Vagina (tissue), 2 donors: ENCODE measurements around the gene MGLL. TPM values are rescaled to one million over a fixed set of nuclear protein-coding genes. Genes with fewer than 3 reads are reported as not detected.
"Not testable (repeated sequence)": the region's sequence is repeated elsewhere in the genome, so short reads cannot be mapped to it uniquely, and the experiment has no call there.

Source experiments
- DNase-seq, 2 donors: peaks; one replicate each; pipeline ENCODE4 v3.0.0-alpha.2; 2017; ENCODE audit errors: extremely low spot score in 2 of 2
- H3K27ac ChIP-seq: fragments of 200-600 bp; sonication (generic); one replicate; pipeline ENCODE4 v1.5.1; 2019
- H3K27me3 ChIP-seq: fragments of 200-600 bp; sonication (generic); one replicate; pipeline ENCODE4 v1.5.1; 2019
- H3K36me3 ChIP-seq, 2 donors: fragments of 200-600 bp; sonication (generic); one replicate each; pipeline ENCODE4 v1.5.1; 2017 to 2019
- H3K4me1 ChIP-seq: fragments of 200-600 bp; sonication (generic); one replicate; pipeline ENCODE4 v1.5.1; 2019
- H3K4me3 ChIP-seq, 2 donors: fragments of 200-600 bp; sonication (generic); 1 replicate in 1 of 2; 2 replicates in 1 of 2; pipeline ENCODE4 v1.5.1; 2016 to 2019
- H3K9me3 ChIP-seq: fragments of 200-600 bp; sonication (generic); one replicate; pipeline ENCODE4 v1.5.1; 2019
- POLR2A ChIP-seq, 2 donors: fragments of 450-650 bp; IDR thresholded peaks; one replicate each; pipeline ENCODE4 v1.6.1; 2017; ENCODE audit warnings: antibody characterized with exemption in 2 of 2, mild to moderate bottlenecking in 2 of 2, moderate library complexity in 2 of 2
- POLR2AphosphoS5 ChIP-seq, 2 donors: sonication (generic); formaldehyde crosslinking; IDR thresholded peaks; one replicate each; pipeline ENCODE4 v1.9.0; 2017; ENCODE audit warnings: antibody characterized with exemption in 2 of 2, mild to moderate bottlenecking in 2 of 2, low read depth in 1 of 2; ENCODE audit not compliant: insufficient read depth in 1 of 2
- intact Hi-C: fragments of 100-400 bp; cut with DNase I; formaldehyde crosslinking; loops from one replicate; pipeline ENCODE4 v1.15.1; 2023
- total RNA-seq: library from RNA; depleted of rRNA; stranded (reverse); fragments of >200 nt; gene quantifications from one replicate; pipeline ENCODE4 v1.2.3, GENCODE V29; 2016
- TF ChIP-seq, protein P1 (sequence below), 3 experiments: fragments of 450-650 bp in 2 of 3; fragments of 200-600 bp in 1 of 3; sonication (generic) in 1 of 3; IDR thresholded peaks; one replicate each; pipeline ENCODE4 v1.5.1; 2017 to 2019; ENCODE audit warnings: antibody characterized with exemption in 3 of 3, mild to moderate bottlenecking in 2 of 3, moderate library complexity in 2 of 3

Gene MGLL
- total RNA-seq, 1 donor from 2014 or later, result 35.6 TPM

DNA sequence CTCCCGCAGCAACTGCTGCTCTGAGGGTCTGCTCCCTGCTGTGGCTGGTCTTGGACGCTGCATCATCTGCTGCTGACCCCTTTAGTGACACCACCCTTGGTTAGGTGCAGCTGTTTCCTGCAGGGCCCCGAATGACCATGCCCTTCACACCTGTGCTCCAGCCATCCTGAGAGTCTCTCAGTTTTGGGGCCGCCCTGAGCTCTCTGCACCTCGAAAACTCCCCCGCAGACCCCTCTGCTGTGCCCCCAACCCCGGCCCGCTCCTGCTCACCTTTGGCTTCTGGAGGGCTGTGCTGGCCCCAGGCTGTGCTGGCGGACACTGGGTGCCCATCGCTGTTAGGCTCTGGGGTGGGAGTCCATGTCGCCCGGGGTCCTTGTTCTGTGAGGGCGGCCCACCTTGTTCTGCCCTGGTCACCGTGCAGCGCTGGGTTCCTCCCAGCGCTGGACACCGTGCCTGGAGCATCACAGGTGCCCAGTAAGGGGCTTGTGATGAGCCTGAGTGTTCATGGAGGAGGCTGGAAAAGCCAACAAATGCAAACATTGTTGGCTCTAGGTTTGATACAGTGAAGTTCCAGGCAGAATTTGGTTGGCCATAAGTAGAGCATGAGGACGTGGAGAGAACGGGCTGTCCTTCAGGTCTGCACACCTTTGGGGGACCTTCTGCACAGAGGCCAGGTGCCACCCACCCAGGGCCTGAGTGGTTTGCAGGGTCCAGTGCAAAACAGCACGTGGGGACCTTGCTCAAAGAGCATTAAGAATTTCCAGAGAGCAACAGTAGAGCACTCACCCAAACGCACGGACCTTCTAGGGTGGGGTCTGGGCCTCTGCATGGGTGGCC, 137.2 kb downstream of the MGLL start:
- intact Hi-C loops, result no loop called here
- H3K27ac ChIP-seq, result no peak overlapping the region
- TF ChIP-seq POLR2A (IDR thresholded peaks at IDR 0.05) (no peak), POLR2AphosphoS5 (IDR thresholded peaks at IDR 0.05; ENCODE audit: insufficient read depth in 1 of 2, low read depth in 1 of 2) (no peak)
- TF ChIP-seq, protein P1, sequence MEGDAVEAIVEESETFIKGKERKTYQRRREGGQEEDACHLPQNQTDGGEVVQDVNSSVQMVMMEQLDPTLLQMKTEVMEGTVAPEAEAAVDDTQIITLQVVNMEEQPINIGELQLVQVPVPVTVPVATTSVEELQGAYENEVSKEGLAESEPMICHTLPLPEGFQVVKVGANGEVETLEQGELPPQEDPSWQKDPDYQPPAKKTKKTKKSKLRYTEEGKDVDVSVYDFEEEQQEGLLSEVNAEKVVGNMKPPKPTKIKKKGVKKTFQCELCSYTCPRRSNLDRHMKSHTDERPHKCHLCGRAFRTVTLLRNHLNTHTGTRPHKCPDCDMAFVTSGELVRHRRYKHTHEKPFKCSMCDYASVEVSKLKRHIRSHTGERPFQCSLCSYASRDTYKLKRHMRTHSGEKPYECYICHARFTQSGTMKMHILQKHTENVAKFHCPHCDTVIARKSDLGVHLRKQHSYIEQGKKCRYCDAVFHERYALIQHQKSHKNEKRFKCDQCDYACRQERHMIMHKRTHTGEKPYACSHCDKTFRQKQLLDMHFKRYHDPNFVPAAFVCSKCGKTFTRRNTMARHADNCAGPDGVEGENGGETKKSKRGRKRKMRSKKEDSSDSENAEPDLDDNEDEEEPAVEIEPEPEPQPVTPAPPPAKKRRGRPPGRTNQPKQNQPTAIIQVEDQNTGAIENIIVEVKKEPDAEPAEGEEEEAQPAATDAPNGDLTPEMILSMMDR (IDR thresholded peaks at IDR 0.05), result no peak
- no peak overlapping the region for H3K4me3 ChIP-seq
- H3K27me3 ChIP-seq, result no peaks in the 10 kb centered on the region
- DNase-seq, result no peak
- no peaks in the 10 kb centered on the region for H3K9me3 ChIP-seq
- no peaks in the 10 kb centered on the region for H3K36me3 ChIP-seq
- H3K4me1 ChIP-seq, result peaks cover 4% of the 10 kb centered on the region

DNA sequence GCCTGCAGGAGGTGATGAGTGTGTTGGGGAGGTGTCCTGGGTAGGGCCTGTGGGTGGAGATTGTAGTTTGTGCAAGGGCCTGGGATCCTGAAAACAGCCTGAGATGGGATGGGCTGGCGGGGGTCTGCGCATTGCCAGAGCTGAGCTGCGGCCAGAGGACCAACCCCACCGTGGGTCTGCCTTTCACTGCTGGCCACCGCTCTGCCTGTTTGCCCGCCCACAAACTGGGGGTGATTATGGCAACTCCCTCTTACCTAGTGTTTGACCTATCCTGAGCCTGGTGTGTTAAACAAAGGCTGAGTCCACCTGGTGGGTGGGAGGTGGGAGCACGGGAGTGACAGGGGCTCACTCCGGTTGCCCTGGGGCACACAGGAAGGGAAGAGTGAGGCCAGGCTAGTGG, 139.8 kb downstream of the MGLL start:
- Histone ChIP-seq H3K4me3 (no peak overlapping the region), H3K4me1 (no peaks in the 10 kb centered on the region), H3K27ac (no peak overlapping the region), H3K9me3 (no peaks in the 10 kb centered on the region), H3K27me3 (no peaks in the 10 kb centered on the region), H3K36me3 (peaks cover 0 to 4% of the 10 kb centered on the region in 2 donors)
- DNase-seq, result peak in 1 of 2 donors; percentile 85
- TF ChIP-seq POLR2A (IDR thresholded peaks at IDR 0.05) (no peak), POLR2AphosphoS5 (IDR thresholded peaks at IDR 0.05; ENCODE audit: insufficient read depth in 1 of 2, low read depth in 1 of 2) (no peak)
- TF ChIP-seq, protein P1 (IDR thresholded peaks at IDR 0.05), result no peak
- intact Hi-C loops, result no loop called here

DNA sequence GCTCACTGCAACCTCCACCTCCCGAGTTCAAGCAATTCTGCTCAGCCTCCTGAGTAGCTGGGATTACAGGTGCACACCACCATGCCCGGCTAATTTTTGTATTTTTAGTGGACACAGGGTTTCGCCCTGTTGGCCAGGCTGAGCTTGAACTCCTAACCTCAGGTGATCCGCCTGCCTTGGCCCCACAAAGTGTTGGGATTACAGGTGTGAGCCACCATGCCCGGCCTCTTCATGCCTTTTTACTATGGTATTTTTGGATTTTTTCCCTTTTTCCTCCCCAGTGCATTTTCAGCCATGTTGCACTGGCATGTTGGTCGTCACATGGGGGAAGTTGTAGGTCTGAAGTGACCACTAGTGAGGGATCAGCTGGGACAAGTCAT, 140.2 kb downstream of the MGLL start:
- DNase-seq, H3K4me1 ChIP-seq, H3K27me3 ChIP-seq, H3K27ac ChIP-seq, H3K4me3 ChIP-seq, intact Hi-C loops, H3K36me3 ChIP-seq, H3K9me3 ChIP-seq: not testable (repeated sequence)

DNA sequence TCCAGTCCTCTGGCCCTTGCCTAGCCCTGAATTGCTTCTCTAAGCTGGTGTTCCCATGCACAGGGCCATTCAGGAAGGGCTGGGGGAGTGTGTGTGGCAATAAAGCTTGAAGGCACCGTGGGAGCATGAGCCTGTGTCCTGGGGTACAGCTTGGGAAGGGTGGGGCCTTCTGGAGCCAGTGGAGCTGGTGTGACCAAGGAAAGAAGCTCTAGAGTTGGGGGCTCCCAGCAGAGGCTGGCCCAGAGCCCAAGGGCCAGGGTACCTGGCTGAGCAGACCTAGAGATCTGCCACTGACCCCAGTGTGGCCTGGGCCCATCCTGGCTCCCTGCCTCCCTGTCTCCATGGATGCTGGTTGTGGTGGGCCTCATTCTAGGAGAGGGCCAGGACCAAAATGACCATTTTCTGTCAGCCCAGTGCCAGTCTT, 141.5 kb downstream of the MGLL start:
- H3K4me1 ChIP-seq, result peaks cover 6% of the 10 kb centered on the region
- no peak overlapping the region for H3K4me3 ChIP-seq
- TF ChIP-seq, protein P1 (IDR thresholded peaks at IDR 0.05), result no peak
- H3K27ac ChIP-seq, result no peak overlapping the region
- no peaks in the 10 kb centered on the region for H3K27me3 ChIP-seq
- H3K9me3 ChIP-seq, result no peaks in the 10 kb centered on the region
- DNase-seq, result peak in 1 of 2 donors; percentile 93
- intact Hi-C loops, result no loop called here
- peaks cover 0 to 10% of the 10 kb centered on the region in 2 donors for H3K36me3 ChIP-seq

DNA sequence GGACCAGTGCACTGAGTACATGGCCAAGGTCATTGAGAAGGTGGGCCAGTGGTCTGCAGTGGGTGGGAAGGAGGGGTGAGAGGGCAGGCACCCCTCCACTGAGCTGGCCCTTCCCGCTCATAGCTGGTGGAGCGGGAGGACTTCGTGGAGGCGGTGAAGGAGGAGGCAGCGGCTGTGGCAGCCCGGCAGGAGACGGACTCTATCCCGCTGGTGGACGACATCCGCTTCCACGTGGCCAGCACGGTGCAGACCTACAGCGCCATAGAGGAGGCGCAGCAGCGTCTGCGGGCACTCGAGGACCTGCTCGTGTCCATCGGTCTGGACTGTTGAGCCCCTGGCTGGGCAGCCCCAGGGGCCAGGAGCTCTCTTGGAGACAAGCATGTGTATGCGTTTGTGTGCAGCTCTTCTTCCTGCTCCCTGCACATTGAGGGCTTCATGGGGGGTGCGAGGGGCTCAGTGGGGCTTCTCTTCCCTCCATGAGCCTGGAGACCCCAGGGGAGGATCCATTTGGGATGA, 142.1 kb downstream of the MGLL start:
- Histone ChIP-seq H3K27ac (no peak overlapping the region), H3K27me3 (no peaks in the 10 kb centered on the region), H3K36me3 (peaks cover 0 to 10% of the 10 kb centered on the region in 2 donors), H3K9me3 (no peaks in the 10 kb centered on the region), H3K4me3 (no peak overlapping the region), H3K4me1 (peaks cover 12% of the 10 kb centered on the region)
- peak in 1 of 2 donors; percentile 55 for DNase-seq
- TF ChIP-seq POLR2AphosphoS5 (IDR thresholded peaks at IDR 0.05; ENCODE audit: insufficient read depth in 1 of 2, low read depth in 1 of 2) (no peak), POLR2A (IDR thresholded peaks at IDR 0.05) (no peak)
- TF ChIP-seq, protein P1 (IDR thresholded peaks at IDR 0.05), result no peak
- intact Hi-C loops, result no loop called here
